Spleen (tissue), 7 donors: ENCODE results near the gene ERBB4.

Experiments used
- POLR2A ChIP-seq, 3 donors: fragments of 450-650 bp; IDR thresholded peaks; one replicate each; pipeline ENCODE4 v1.5.1; 2017; ENCODE audit warnings: antibody characterized with exemption in 3 of 3, mild to moderate bottlenecking in 1 of 3
- TF ChIP-seq, protein P1 (sequence below), 11 experiments: fragments of 200-600 bp in 7 of 11; fragments of 450-650 bp in 4 of 11; sonication (generic) in 4 of 11; IDR thresholded peaks in 8 of 11; conservative IDR thresholded peaks in 3 of 11; 1 replicate in 7 of 11; 2 replicates in 4 of 11; pipeline versions ENCODE4 v1.4.0 to v1.8.0; 2016 to 2021; ENCODE audit warnings: antibody characterized with exemption in 11 of 11, inconsistent platforms in 4 of 11, mild to moderate bottlenecking in 1 of 11
- donor health status: DM: no; HTN: no; CAD: no; lungs with moderate emphysema.
- donor health status: DM: no; HTN: no; CAD: no.
- donor health status: DM: no; HTN: no; CAD: no.

DNA sequence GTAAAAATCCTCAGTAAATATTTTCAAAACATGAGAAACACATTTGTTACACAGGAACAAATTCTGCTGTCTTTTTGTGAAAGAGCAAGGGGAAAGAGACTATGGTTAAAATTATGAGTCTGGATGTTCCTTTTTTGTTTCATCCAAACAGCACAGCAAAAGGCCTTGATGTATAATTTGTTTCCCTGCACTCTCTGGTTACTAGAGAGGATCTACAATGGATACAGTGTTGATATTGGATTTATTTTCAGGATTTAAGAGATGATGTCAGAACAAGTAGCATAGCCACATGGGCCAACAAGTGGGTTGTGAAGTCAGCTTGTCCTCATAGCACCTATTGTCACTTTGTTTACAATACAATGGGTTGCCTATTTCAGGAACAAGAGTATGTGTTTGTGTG, 11.3 kb upstream of the ERBB4 start:
- TF ChIP-seq, protein P1, sequence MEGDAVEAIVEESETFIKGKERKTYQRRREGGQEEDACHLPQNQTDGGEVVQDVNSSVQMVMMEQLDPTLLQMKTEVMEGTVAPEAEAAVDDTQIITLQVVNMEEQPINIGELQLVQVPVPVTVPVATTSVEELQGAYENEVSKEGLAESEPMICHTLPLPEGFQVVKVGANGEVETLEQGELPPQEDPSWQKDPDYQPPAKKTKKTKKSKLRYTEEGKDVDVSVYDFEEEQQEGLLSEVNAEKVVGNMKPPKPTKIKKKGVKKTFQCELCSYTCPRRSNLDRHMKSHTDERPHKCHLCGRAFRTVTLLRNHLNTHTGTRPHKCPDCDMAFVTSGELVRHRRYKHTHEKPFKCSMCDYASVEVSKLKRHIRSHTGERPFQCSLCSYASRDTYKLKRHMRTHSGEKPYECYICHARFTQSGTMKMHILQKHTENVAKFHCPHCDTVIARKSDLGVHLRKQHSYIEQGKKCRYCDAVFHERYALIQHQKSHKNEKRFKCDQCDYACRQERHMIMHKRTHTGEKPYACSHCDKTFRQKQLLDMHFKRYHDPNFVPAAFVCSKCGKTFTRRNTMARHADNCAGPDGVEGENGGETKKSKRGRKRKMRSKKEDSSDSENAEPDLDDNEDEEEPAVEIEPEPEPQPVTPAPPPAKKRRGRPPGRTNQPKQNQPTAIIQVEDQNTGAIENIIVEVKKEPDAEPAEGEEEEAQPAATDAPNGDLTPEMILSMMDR (IDR thresholded peaks at IDR 0.05 in 8 of 11, conservative IDR thresholded peaks at IDR 0.05 in 3 of 11): no peak
- no peak for TF ChIP-seq POLR2A (IDR thresholded peaks at IDR 0.05)
